GM11168 (cell line): Measurements from ENCODE around the gene SPTBN2.

Experiments
- in situ Hi-C: fragments of 300-500 bp; cut with MboI; formaldehyde crosslinking; loops from one replicate; pipeline ENCODE4 v1.12.0; 2022; ENCODE audit warnings: low sequenced_read_pairs; ENCODE audit not compliant: unreplicated experiment

The SPTBN2 gene

GRCh38 chr11:66728693-66729385, at the start of gene SPTBN2:
TSS of gene SPTBN2 (minus strand) at chr11:66729216. CDS start at chr11:66721240, 7,976 bp downstream.
- in situ Hi-C loops, result no loop called here

DNA sequence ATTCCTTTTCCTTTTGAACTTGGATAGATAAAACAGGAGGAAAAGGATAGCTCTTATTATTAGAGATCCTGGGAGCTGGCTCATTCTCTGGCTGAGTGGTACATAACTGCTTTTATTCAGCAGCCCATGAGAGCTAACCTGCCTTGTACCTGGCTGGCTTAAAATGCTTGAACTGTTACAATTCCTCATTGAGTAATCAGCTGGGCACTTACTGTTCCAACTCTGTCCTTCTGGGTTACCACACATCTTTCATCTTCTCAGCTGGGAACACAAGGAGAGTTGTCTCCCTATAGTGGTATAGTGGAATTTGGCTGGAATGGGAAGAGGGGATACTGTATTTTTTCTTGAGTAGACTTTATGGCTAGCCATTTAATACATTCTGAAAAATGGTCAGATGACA, 39.8 kb upstream of the SPTBN2 start:
- in situ Hi-C loops, result no loop called here

DNA sequence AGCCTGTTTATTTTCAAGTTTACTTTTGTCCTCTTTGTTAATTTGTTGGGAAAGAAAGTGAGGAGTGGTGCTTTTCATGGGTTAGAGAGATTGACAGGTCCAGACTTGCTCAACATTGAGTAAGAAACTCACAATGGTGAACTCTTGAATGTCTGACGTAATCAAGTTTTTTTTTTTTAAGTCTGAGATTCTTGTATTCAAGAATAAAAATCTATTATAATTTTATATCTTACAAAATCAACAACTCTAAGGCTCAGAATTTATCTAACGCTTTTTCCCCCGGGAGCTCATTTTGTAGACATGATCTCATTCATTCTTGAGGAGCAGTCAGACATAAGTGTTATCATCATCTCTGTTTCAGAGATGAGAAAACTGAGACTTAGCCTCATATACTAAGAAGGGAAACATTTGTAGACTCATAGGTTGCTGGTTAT, 39.1 kb upstream of the SPTBN2 start:
- in situ Hi-C loops, result no loop called here

DNA sequence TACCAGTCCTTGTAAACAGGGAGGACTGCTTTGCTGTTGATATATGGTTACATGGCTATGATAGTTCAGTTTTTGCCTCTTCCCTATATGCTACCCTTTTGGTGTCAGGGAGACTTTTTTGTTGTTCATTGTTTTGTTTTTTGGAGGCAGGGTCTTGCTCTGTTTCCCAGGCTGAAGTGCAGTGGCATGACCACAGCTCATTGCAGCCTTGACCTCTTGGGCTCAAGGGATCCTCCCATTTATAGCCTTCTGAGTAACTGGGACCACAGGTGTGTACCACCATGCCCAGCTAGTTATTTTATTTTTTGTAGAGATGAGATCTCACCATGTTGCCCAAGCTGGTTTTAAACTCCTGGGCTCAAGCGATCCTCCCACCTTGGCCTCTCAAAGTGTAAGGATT, 38.6 kb upstream of the SPTBN2 start:
- in situ Hi-C loops, result no loop called here

GRCh38 chr11:66766681-66767080, 37.7 kb upstream of the SPTBN2 start:
- in situ Hi-C loops, result no loop called here

DNA sequence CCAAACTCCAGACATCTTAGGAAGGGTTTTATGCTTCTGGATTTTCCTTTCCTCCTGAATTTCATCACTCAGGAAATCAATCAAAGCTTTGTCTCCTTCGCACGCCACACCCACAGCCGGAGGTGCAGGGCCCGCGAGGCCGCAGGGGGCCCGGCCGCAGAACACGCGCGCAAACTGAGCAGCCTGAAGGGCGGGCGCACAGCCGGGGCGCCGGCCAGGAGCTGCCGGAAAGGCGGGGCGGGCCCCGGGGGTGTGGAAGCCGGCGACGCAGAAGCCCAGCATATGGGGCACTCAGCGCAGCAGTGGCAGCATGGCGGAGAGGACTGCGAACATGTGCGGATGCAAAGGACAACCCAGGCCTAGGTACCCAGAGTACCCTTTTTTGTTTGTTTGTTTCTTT, 33.1 kb upstream of the SPTBN2 start:
- in situ Hi-C loops, result no loop called here

DNA sequence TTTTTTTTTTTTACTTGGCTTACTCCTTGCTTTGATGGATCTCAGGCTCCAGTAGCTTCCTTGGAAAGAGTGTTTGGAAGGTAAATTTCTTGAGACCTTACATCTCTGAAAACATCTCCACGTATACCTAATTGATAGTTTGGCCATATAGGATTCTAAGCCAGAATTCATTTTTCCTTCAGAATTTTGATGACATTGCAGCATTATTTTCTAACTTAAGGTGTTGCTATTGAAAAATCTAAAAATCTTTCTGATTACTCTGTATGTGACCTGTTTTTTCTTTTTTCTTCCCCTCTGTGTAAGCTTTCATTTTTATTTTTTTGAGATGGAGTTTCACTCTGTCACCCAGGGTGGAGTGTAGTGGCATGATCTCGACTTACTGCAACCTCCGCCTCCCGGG, 23.1 kb upstream of the SPTBN2 start:
- in situ Hi-C loops, result no loop called here

- in situ Hi-C loops, result no loop called here
These were observed 20.1 kb upstream of the SPTBN2 start for GRCh38 chr11:66749091-66749490.

DNA sequence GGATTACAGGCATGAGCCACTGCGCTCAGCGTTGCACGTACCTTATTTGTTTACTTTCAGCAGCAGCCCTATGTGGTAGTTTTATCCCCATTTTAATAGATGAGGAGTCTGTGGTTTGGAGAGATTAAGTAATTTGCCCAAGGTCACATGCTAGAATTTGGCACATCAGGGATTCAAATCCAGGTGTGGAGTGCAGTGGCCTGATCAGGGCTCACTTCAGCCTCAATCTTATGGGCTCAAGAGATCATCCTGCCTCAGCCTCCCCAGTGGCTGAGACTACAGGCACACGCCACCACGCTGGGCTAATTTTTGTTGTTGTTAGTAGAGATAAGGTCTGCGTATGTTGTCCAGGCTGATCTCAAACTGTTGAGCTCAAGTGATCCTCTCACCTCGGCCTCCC, 18.5 kb upstream of the SPTBN2 start:
- in situ Hi-C loops, result no loop called here

DNA sequence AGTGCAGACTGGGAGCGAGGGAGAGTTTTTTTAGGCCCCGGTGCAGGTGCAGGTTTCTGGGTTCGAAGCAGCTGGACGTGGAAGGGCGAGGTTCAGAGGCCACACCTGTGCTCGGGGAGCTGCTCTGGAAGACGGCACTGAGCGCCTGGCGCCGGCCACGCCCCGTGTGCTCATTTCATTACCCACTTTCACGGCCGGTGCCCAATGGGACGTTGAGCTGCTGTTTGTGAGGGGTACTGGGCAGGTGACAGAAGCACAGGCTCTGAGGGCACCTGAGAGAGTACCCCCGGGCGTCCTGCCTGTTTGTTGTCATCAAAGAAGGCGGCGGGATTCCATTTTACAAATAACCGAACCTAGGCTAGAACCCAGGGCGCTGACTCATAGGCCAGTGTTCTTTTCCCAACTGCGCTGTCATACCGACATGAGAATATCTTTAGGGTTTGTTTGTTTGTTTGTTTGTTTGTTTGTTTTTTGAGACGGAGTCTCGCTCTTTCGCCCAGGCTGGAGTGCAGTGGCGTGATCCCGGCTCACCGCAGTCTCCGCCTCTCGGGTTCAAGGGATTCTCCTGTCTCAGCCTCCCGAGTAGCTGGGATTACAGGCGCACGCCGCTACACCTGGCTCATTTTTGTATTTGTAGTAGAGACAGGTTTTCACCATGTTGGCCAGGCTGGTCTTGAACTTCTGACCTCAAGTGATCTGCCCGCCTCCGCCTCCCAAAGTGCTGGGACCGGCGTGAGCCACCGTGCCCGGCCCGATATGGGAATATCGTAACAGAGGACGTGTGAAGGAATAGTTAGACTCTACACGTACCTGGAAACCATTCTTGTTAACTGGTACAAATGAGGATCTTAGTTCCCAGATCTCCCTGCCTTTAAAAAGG, 16.6 kb upstream of the SPTBN2 start:
- in situ Hi-C loops, result no loop called here

DNA sequence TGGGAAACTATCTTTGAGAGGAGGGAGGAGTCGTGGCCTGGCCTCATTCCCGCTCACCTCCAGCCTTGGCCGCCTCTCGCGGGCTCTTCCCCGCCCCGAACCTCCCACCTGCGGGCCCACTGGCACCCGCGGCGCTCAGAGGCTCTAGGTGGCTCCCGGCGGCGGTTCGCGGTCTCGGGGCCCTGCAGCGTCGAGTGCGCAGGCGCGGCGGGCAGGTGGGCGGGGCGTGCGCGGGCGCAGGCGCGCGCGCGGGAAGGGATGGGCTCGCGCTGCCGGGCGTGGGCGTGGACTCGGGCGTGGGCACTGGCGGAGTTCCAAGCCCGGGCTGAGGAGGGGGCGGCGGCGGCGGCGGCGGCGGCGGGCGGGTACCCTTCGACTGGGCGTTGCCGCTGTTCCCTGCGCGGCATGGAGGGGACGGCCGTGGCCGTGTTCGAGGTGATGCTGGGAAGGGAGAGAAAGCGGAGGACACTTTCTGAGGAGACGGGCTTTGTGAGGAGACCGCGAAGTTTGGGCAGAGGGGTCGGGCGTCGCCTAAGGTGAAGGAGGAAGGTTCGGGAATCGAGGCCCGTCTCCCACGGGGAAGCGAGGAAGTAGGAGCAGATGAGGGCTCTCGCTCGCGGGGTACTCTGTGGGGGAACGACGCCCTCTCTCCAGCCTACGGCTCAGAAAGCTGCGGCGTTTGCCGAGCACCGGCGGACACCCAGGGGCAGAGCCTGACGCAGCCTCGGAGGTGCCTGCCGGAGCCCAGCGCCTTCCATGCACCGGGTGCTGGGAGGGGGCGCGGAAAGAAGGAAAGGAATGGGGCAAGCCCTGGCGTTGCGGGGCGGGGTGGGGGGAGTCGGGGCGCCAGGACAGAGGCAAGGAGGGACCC, 15.7 kb upstream of the SPTBN2 start:
- in situ Hi-C loops, result no loop called here

GRCh38 chr11:66743271-66743968, 14.4 kb upstream of the SPTBN2 start:
- in situ Hi-C loops, result no loop called here

DNA sequence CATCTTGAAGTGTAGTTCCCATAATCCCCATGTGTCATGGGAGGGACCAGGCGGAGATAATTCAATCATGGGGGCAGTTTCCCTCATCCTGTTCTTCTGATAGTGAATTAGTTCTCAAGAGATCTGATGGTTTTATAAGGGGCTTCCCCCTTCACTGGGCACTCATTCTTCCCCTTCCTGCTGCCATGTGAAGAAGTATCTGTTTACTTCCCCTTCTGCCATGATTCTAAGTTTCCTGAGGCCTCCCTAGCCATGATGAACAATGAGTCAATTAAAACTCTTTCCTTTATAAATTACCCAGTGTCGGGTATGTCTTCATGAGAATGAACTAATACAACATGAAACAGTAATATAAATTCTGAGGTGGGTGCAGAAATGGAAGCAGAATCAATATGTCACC, 12.1 kb upstream of the SPTBN2 start:
- in situ Hi-C loops, result no loop called here

- in situ Hi-C loops, result no loop called here
These were observed 11.0 kb upstream of the SPTBN2 start for GRCh38 chr11:66739983-66740382.

DNA sequence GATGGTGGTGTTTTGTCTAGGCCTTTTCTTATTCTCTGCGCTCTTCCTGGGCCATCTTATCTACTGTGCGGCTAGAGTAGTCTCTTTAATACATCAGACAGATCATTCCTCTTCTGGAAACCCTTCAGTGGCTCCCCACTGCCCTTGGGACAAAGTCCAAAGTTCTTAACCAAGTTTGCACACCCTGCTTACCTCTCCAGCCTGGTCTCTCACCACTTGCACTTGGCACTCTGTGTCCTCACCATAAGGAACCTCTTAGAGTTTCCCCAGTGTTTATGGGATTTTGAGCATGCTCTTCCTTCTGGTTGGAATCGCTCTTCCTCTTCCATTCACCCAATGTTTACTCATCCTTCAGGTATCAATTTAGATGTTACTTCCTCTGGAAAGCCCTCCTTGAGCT, 5.2 kb upstream of the SPTBN2 start:
- in situ Hi-C loops, result no loop called here

- in situ Hi-C loops, result no loop called here
These were observed 431 bp upstream of the SPTBN2 start for GRCh38 chr11:66729447-66729846.

DNA sequence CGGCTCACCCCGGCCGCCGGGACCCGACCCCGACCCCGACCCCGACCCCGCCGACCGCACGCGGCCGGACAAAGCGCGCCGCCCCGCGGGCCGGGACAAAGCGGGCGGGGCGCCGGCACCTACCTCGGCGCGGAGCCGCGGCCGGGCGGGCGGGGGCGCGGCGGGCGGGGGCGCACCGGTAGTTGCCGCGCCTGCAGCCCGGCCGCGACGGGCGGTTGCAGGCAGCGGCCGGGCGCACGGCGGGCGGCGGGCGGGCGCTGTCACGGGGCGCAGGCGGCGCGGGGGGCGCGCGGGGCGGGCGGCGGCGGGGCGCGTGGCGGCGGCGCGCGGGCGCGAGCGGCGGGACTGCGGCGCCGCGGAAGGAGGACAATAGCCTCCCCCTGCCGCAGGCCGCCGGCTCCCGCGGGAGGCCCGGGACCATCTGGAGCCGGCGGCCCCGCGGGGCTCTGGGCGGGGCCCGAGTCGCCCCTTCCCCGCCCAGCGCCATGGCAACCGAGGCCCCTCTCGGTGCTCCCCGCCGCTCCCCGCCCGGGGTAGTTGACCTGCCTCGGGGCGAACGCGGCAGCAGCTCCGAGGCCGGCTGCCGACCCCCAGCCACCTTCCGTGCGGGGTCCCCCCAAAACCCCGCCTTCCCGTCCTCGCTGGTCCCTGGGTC, 851 bp downstream of the SPTBN2 start:
- in situ Hi-C loops, result no loop called here

DNA sequence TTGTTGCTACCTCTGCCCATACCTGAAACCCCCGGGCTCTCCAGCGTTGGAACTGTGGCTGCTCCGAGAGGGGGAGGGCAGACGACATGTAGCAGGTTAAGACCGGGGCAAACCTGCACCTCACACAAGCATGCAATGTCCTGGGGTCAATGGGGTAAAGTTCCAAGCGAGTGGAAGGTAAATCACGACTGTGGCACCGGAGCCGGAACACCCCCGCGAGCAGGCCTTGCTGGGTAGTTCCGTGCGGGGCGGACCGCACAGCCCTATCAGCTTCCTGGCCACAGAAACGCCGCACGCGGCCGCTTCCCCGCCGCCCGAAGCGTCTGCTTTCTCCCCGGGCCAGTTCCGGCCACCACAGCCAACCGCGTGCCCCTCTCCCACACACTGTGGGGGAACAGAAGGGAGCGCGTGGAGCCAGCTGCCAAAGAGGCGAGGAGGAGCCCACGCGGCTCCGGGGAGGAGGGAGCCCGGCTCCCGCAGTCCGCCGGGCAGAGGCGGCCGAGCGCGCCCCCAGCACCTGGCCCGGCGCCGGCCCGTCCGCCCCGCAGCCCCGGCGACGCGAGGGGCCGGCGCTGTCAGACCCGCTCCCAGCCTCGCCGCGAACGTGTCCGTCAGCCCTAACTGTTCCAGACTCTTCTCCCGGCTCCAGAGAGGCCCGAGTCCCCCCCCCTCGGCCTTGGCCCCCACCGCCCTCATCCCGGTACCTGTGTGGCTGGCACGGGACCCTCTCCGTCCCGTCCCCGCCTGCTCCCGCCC, 1.6 kb downstream of the SPTBN2 start:
- in situ Hi-C loops, result no loop called here

DNA sequence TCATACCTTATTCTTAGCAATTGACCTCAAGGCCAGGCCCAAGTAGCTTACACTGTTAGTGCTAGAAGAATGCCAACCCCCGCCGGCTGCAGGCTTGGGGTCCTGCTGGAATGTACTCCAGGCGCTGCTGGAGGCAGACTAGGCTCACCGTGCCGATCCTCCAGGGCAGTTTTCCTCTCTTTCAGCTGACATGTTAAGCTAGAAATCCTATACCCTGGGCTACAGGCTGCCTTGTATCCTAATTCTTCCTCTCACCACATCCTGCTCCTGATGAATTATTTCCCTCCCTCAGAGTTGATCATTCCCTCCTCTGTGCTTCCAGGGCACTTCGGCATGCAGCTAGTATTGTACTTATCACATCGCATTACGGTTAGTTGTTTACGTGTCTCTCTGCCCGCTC, 3.4 kb downstream of the SPTBN2 start:
- in situ Hi-C loops, result no loop called here
